Calu3 (cell line): ENCODE data around the gene SKOR1. TPM values are rescaled to one million over a fixed set of nuclear protein-coding genes. Genes with fewer than 3 reads are reported as not detected.

Experiments
- BruUV-seq: library from RNA; stranded (reverse); fragments of 400-500 nt; replicated peaks from 2 replicates; lab custom pipeline; 2021; lab: Mats Ljungman, UMichigan
- CTCF ChIA-PET: fragments of 300-600 bp; sonication (Branson Sonifier 250); formaldehyde crosslinking; loops from one replicate; lab custom pipeline; 2022; ENCODE audit warnings: antibody characterized with exemption; lab: Charles Lee
- DNase-seq: peaks from one replicate; pipeline ENCODE4 v3.0.0; 2022
- H3K27ac Mint-ChIP-seq: one replicate; pipeline ENCODE4 v1.8.0; 2022; ENCODE audit warnings: mixed read lengths; ENCODE audit not compliant: unreplicated experiment
- H3K27me3 Mint-ChIP-seq: one replicate; pipeline ENCODE4 v1.8.0; 2022; ENCODE audit warnings: mixed read lengths; ENCODE audit not compliant: unreplicated experiment
- H3K36me3 Mint-ChIP-seq: one replicate; pipeline ENCODE4 v1.8.0; 2022; ENCODE audit warnings: mild to moderate bottlenecking, moderate library complexity, mixed read lengths; ENCODE audit not compliant: insufficient read depth, unreplicated experiment
- H3K4me1 Mint-ChIP-seq: one replicate; pipeline ENCODE4 v1.8.0; 2022; ENCODE audit warnings: mild to moderate bottlenecking, low read depth, mixed read lengths; ENCODE audit not compliant: unreplicated experiment
- H3K4me3 Mint-ChIP-seq: one replicate; pipeline ENCODE4 v1.8.0; 2022; ENCODE audit warnings: mild to moderate bottlenecking, low read depth, moderate library complexity, mixed read lengths; ENCODE audit not compliant: unreplicated experiment
- H3K9me3 Mint-ChIP-seq: one replicate; pipeline ENCODE4 v1.8.0; 2022; ENCODE audit warnings: low read depth, mixed read lengths; ENCODE audit not compliant: unreplicated experiment
- intact Hi-C: fragments of 100-400 bp; cut with micrococcal nuclease; formaldehyde crosslinking; loops from one replicate; pipeline ENCODE4 v1.10.0; 2022; ENCODE audit not compliant: unreplicated experiment
- total RNA-seq: library from RNA; stranded (reverse); gene quantifications from 2 replicates; pipeline ENCODE4 v1.2.3, GENCODE V29; 2022
- TF ChIP-seq, protein P1 (sequence below): fragments of 200-600 bp; IDR thresholded peaks from one replicate; pipeline ENCODE4 v1.8.0; 2022; ENCODE audit warnings: antibody characterized with exemption; ENCODE audit not compliant: unreplicated experiment

SKOR1 gene
- total RNA-seq, 1 experiment from 2014 or later: 0.17 TPM

DNA sequence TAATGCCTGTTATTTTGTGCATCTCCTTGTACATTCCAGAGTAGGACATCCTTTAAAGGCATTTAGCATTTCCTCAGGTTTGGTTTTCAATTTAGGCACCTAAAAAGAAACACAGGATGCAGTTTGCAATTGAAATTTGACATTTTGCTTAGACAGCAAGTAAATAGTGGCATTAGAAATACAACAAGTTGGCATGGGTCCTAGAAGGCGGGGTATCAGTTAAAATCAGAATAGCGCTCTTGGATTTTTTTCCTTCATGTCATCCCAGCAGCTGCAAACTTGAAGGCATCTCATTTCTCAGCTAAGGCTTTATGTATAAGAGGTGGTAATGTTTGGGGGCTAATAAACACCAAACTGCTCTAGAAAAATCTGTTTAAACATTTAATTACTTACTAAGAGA lies 47.5 kb upstream of the SKOR1 start:
- H3K27ac Mint-ChIP-seq: no peak overlapping the region
- H3K27me3 Mint-ChIP-seq: no peaks in the 10 kb centered on the region
- TF ChIP-seq, protein P1, sequence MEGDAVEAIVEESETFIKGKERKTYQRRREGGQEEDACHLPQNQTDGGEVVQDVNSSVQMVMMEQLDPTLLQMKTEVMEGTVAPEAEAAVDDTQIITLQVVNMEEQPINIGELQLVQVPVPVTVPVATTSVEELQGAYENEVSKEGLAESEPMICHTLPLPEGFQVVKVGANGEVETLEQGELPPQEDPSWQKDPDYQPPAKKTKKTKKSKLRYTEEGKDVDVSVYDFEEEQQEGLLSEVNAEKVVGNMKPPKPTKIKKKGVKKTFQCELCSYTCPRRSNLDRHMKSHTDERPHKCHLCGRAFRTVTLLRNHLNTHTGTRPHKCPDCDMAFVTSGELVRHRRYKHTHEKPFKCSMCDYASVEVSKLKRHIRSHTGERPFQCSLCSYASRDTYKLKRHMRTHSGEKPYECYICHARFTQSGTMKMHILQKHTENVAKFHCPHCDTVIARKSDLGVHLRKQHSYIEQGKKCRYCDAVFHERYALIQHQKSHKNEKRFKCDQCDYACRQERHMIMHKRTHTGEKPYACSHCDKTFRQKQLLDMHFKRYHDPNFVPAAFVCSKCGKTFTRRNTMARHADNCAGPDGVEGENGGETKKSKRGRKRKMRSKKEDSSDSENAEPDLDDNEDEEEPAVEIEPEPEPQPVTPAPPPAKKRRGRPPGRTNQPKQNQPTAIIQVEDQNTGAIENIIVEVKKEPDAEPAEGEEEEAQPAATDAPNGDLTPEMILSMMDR: no peak
- no peaks in the 10 kb centered on the region for H3K36me3 Mint-ChIP-seq
- DNase-seq: no peak
- no peak overlapping the region for H3K4me3 Mint-ChIP-seq
- intact Hi-C loops: no loop called here
- H3K9me3 Mint-ChIP-seq: no peaks in the 10 kb centered on the region
- no TSS peak for BruUV-seq
- H3K4me1 Mint-ChIP-seq: peaks cover 14% of the 10 kb centered on the region
- CTCF ChIA-PET: interaction anchor here (0.6 kb wide), 1 partner anchor 1921 kb away, joined by 4 read pairs; no protein-coding TSS in a partner anchor

DNA sequence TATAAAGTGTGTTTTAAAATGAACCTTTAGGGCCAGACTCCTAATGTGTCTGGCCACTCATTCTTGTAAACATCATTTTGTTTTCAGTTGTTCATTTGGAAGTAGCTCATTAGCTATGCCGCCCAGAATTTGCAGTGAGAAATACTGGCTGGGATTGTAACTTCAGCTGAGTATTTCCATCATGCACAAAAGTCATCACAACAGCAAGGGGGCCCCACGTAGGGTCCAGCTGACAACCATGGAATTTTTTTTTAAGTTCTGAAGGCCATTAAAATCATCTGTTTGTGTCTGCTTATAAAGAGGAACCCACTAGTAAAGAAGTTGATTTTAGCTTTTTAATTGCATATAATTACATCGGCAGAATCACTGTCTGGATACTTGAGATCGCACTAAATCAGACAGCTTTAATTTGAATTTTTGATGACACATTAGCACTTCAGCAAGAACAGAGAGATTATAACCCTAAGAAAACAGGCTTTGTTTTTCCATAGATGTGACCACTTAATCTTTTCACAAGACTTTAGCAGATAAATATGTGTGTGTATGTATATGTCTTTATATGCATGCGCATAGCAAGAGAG lies 46.3 kb upstream of the SKOR1 start:
- DNase-seq: no peak
- Mint-ChIP-seq H3K9me3 (no peaks in the 10 kb centered on the region), H3K27ac (no peak overlapping the region), H3K27me3 (no peaks in the 10 kb centered on the region), H3K4me1 (peaks cover 14% of the 10 kb centered on the region), H3K4me3 (no peak overlapping the region), H3K36me3 (no peaks in the 10 kb centered on the region)
- intact Hi-C loops: no loop called here
- CTCF ChIA-PET: interaction anchor here (0.6 kb wide), 1 partner anchor 202 kb away, joined by 6 read pairs; no protein-coding TSS in a partner anchor
- no TSS peak for BruUV-seq
- TF ChIP-seq, protein P1: no peak

DNA sequence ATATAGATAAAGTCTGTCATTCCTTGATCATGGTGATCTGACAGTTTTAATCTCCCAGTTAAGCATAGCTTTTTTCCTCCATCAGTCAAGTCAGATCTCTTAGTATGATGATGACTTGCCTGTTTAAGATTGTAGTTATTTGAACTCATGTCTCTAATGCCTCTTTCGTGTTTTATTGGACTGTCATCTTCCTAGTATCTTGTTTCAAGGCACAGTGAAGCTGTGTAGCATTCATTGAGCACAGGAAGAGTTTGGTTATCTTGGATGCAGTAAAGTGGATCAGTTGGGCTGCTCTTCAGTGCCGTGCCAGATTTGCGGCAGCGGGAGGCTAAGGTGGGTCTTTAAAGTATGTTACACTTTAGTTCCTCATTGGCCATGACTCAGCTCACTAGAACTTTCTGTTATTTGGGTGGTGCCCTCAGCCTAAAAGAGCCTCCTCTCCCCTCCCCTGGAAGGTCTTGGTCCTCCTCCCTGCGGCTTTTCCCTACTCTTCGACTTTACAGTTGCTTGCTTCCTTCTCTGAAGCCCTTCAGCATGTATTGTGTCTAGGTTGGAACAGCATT lies 45.7 kb upstream of the SKOR1 start:
- no peaks in the 10 kb centered on the region for H3K9me3 Mint-ChIP-seq
- CTCF ChIA-PET: interaction anchor here (0.7 kb wide), 1 partner anchor 29 kb away, joined by 3 read pairs; no protein-coding TSS in a partner anchor
- H3K4me1 Mint-ChIP-seq: peaks cover 14% of the 10 kb centered on the region
- H3K4me3 Mint-ChIP-seq: no peak overlapping the region
- no peak overlapping the region for H3K27ac Mint-ChIP-seq
- no peak for DNase-seq
- intact Hi-C loops: no loop called here
- TF ChIP-seq, protein P1: no peak
- BruUV-seq: no TSS peak
- H3K36me3 Mint-ChIP-seq: no peaks in the 10 kb centered on the region
- no peaks in the 10 kb centered on the region for H3K27me3 Mint-ChIP-seq

DNA sequence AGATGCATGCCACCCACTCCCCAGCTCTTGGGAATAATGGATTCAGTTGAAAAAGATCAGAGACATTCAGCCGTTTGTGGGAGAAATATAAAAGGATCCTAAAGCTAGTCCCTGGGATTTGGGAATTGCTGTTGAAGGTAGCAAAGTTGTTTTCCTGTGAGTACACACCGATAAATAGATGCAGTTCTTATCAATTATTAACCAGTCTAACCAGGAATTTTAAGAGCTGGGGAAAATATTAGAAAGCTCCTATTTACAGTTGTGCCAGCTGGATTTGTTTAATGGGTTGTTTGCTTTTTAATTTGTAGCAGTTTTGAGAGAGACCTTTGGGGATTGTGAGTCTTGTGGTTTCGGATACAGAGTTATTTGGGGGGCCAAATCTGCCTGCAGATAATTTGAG lies 44.2 kb upstream of the SKOR1 start:
- Mint-ChIP-seq H3K27ac (no peak overlapping the region), H3K36me3 (no peaks in the 10 kb centered on the region), H3K4me3 (no peak overlapping the region), H3K4me1 (peaks cover 14% of the 10 kb centered on the region), H3K27me3 (no peaks in the 10 kb centered on the region), H3K9me3 (no peaks in the 10 kb centered on the region)
- TF ChIP-seq, protein P1: no peak
- CTCF ChIA-PET: no interaction called here
- intact Hi-C loops: no loop called here
- no TSS peak for BruUV-seq
- DNase-seq: no peak
